Measurements from ENCODE around the gene GRIK1.

DNA sequence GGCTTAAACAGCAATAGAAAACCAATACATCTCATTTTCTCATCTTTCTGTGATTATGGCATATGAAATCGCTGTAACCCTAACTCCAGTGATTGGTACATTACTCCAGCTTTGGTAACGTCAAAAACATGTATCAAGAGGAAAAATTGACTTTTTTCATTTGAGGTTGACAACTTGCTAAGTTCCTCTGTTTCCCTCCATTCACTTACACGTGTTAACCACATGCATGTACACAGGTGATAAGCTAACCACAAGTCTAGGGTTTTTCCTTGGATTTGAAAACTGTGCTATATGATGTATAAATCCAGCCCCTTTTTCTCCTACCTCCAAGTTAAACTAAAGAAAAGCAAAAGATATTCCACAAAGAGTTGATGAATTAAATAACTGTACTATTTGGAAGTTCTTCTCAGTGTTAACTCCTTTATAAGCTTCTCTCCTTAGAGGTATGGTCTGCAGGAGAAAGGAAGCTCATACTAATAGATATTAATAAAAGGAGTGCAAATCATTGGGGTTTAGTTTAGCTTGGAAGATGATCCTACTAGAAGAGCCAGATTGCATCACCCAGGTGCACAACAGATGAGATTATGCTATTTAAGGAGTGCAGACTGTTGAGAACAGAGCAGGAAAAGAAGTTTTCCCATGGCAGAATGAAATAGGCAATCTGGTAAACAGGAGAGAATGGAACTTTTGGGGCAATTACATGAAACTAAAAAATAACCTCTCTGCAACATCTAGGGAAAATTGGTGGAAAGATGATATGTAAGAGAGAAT lies 277.9 kb downstream of the GRIK1 start:
- TF ChIP-seq EP300 (IDR thresholded peaks at IDR 0.05; ENCODE audit: low read depth) = no peak
- TF ChIP-seq, protein P1, sequence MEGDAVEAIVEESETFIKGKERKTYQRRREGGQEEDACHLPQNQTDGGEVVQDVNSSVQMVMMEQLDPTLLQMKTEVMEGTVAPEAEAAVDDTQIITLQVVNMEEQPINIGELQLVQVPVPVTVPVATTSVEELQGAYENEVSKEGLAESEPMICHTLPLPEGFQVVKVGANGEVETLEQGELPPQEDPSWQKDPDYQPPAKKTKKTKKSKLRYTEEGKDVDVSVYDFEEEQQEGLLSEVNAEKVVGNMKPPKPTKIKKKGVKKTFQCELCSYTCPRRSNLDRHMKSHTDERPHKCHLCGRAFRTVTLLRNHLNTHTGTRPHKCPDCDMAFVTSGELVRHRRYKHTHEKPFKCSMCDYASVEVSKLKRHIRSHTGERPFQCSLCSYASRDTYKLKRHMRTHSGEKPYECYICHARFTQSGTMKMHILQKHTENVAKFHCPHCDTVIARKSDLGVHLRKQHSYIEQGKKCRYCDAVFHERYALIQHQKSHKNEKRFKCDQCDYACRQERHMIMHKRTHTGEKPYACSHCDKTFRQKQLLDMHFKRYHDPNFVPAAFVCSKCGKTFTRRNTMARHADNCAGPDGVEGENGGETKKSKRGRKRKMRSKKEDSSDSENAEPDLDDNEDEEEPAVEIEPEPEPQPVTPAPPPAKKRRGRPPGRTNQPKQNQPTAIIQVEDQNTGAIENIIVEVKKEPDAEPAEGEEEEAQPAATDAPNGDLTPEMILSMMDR (IDR thresholded peaks at IDR 0.05) = no peak
